HG03196 (cell line): ENCODE results near the gene ZNF177.
"Not testable (repeated sequence)": the region's sequence is repeated elsewhere in the genome, so short reads cannot be mapped to it uniquely, and the experiment has no call there.

Experiments
- ATAC-seq: cut with Tn5 transposase; IDR thresholded peaks from one replicate; pipeline ENCODE4 v1.9.1; 2021; ENCODE audit not compliant: unreplicated experiment

The ZNF177 gene

DNA sequence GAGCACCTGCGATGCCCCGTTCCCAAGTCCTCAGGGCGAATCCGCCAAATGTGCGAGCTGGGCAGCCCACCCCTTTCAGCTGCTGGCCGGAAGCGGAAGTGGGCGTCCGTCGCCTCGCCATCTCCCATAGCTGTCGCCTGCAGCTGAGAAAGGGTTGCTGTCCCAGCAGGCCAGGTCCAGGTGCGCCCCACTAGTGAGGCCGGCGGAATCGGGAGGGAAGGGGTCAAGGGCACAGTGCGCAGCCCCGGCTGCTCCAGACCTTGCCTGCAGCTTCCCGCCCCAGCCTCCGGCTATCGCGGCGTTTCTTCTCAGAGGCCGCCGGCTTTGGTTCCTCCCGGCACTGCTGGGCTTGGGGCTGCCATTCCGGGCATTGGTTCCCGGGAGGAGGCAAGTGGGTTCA, at the start of gene ZNF177:
Gene ZNF177, plus strand, starts transcription at position 109 of the 400 bp plus-strand sequence. CDS start 15,299 bp downstream, outside the sequence.
- ATAC-seq: no peak

DNA sequence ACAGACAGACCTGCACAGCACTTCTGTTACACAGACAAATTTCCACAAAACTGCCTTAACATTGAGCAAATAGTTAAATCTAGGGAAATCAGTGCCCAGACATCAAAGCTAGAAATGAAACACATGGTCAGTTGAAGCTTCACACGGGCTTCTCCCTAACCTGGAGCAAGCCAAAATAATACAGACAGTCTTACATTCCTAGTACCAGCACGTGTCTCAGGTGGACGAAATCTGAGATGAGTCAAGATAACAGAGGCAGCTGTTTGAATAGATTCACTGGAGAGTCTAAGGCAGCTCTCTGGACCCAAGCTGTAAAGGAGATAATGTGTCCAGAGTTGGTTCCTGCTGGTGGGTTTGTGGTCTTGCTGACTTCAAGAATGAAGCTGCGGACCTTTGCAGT, 49.1 kb upstream of the ZNF177 start:
- ATAC-seq: no peak

DNA sequence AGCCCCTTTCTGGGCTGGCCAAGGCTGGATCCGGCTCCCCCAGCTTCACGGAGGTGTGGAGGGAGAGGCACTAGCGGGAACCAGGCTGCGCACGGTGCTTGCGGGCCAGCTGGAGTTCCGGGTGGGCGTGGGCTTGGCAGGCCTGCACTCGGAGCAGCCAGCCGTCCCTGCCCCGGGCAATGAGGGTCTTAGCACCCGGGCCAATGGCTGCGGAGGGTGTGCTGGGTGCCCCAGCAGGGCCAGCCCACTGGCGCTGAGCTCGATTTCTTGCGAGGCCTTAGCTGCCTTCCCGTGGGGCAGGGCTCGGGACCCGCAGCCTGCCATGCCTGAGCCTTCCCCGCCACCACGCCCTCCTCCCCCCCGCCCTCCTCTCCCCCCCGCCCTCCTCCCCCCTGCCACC, 41.5 kb upstream of the ZNF177 start:
- no peak for ATAC-seq

DNA sequence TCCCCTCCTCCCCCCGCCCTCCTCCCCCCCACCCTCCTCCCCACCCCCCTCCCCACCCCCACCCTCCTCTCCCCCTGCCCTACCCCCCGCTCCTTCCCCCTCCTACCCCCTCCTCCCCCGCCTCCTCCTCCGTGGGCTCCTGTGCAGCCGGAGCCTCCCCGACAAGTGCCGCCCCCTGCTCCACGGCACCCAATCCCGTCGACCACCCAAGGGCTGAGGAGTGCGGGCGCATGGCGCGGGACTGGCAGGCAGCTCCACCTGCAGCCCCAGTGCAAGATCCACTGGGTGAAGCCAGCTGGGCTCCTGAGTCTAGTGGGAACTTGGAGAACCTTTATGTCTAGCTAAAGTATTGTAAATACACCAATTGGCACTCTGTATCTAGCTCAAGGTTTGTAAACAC, 41.1 kb upstream of the ZNF177 start:
- not testable (repeated sequence) for ATAC-seq

DNA sequence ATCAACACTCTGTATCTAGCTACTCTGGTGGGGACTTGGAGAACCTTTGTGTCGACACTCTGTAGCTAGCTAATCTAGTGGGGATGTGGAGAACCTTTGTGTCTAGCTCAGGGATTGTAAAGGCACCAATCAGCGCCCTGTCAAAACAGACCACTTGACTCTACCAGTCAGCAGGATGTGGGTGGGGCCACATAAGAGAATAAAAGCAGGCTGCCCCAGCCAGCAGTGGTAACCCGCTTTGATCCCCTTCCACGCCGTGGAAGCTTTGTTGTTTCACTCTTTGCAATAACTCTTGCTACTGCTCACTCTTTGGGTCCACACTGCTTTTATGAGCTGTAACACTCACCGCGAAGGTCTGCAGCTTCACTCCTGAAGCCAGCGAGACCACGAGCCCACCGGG, 40.6 kb upstream of the ZNF177 start:
- not testable (repeated sequence) for ATAC-seq

DNA sequence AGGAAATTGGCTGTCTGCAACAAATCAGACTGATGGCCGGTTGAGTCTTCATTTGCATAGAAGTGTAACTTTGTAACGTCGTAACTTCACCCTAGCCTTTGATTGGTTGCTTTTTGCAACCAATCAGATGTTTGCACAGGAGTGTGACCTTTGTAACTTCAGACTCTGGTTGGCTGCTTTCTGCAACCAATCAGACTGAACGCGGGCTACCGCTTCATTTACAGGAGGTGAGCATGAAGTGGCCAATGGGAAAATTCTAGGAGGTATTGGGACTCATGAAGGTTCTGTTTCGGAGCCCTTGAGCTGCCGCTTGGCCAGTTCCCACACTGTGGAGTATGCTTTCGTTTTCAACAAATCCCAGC, 39.3 kb upstream of the ZNF177 start:
- ATAC-seq: peak; percentile 17

DNA sequence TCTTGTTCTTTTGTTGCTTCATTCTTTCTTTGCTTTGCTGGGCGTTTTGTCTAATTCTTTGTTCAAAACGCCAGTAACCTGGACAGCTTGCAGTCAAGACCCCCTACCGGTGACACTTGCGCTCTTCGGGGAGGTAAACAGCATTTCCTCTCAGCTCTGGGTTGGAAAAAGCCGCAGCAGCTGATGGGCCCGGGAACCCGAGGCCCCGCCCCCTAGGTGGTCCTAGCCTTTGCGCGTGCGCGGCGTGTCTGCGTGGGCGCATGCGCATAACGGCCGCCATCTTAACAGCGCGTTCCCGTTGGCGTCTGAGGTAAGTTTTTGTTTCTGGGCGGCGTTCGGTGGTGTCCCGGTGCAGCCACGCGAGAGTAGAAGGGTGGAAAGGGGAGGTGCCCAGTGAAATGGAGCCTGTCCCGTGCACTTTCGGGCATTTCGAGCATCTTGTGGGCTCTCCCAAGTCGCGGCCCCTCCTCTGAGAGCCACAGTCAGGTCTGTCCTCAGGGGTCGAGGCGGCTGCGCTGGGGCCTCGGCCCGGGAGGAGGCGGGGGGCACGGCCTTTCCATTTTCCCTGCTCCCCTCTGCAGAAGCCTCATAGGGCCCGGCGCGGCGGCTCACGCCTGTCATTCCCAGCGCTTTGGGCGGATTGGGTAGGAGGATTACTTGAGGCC, 38.8 kb upstream of the ZNF177 start, which contains the start of gene ZNF559:
Gene ZNF559, plus strand, starts transcription at position 261 of the 665 bp plus-strand sequence. CDS start 14,371 bp downstream, outside the sequence.
- ATAC-seq: peak; percentile 96

DNA sequence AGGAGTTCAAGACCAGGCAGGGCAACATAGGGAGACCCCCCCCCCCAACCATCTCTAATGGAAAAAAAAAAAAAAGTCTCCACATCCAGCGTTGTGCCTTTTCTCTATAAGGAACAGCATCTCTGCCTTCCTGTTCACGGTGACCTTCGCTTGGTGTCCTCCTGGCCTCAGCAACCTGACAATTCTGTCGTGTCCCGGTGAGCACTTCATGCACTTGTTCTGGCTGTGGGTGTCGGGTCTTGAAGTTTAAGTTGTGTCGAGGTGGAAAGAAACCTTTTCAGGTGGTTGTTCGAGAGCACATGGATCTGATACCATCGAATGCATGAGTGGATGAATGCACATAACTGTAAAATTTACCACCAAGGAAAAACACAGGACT, 38.2 kb upstream of the ZNF177 start:
- no peak for ATAC-seq

DNA sequence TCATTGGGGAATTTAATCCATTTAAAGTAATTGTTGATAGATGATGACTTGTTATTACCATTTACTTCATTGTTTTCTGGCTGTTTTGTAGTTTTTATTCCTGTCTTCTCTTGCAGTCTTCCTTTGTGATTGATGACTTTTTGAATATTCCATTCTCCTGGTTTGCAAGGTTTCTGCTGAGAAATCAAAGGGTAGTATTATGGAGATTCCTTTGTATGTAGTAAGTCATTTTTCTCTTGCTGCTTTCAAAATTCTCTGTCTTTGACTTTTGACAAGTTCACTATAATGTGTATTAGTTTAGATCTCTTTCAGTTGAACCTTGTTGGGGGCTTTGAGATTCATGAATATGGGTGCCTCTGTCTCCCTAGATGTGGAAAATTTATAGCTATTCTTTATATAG, 32.8 kb upstream of the ZNF177 start:
- ATAC-seq: no peak

DNA sequence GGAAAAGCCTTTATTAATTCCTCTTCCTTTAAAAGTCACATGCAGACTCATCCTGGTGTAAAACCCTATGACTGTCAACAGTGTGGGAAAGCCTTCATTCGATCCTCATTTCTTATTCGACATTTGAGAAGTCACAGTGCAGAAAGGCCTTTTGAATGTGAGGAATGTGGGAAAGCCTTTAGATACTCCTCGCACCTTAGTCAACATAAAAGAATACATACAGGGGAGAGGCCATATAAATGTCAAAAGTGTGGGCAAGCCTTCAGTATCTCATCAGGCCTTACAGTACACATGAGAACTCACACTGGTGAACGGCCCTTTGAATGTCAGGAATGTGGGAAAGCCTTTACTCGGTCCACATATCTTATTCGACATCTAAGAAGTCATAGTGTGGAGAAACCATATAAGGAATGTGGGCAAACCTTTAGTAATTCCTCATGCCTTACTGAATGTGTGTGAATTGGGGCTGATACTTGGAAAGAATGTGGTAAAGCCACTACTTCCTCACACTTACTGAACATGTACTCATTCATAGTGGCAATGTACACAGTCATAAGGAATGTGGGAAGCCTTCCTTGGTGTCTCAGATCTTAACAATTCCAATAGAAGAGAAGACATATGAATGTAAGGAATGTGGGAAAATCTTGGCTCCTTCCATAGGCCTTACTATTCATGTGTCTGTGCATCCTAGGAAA, 20.1 kb upstream of the ZNF177 start:
- no peak for ATAC-seq

DNA sequence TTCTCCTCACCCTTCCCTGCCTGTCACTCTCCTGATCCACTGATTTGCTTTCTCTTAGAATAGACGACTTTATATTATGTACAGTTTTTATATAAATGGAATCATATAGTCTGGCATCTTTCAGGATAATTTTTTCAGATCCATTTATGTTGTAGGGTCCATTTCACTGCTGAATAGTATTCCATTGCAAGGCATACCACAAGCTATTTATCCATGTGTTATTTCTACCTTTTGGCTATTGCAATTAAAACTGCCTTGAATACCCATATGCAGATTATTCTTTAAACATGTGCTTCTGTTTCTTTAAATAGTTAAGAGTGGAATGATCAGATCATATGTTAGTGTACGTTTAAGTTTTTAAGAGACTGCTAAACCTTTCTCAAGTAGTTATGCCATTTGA, 17.8 kb upstream of the ZNF177 start:
- ATAC-seq: no peak

DNA sequence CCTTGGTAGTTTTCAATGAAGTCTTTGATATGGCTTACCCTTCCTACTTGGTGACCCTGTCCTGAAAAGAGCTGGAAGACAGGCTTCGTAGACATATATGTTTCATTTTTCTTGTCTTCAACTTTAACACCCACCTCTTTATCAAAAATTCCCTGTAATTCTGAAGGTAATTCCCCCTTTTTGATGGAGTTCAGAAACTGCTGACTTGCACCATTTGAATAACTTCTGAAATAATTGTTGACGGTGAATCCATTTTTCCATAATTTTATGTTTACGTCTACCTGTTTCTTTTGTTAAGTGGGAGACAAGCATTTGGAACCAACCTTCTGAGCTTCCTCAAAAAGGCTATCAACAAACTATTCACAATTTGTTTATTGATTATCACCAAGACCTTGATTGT, 14.6 kb upstream of the ZNF177 start:
- no peak for ATAC-seq

DNA sequence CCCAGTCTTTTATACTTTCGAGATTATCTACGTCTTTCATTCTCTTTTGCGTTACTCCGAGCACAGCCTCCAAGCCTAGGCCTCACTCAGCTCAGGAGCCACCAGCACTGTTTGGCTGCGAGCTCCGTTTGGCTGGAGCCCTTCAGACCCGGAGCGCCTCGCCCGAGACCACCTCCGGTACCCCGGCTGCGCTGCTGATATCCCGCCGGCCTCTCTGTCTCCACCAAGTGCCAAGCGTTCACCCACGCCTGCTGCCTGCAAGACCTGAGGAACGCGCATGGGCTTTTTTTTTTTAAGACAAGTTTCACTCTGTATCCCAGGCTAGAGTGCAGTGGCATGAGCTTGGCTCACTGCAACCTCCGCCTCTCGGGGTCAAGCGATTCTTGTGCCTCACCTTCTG, 14.1 kb upstream of the ZNF177 start:
- ATAC-seq: no peak

DNA sequence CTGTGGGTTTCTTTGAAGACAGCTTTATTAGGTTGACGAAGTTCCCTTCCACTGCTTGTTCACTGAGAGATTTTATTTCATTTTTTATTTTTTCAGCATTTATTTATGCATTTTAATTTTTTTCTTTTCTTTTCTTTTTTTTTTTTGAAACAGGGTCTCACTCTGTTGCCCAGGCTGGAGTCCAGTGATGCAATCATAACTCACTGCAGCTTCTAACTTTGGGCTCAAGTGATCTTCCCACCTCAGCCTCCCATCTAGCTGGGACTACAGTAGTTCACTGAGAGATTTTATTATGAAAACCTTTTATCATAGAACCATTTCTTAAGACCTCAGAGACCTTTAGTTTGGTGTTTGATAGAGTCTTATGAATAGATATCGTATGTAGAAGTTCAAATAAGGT, 10.3 kb upstream of the ZNF177 start:
- no peak for ATAC-seq

DNA sequence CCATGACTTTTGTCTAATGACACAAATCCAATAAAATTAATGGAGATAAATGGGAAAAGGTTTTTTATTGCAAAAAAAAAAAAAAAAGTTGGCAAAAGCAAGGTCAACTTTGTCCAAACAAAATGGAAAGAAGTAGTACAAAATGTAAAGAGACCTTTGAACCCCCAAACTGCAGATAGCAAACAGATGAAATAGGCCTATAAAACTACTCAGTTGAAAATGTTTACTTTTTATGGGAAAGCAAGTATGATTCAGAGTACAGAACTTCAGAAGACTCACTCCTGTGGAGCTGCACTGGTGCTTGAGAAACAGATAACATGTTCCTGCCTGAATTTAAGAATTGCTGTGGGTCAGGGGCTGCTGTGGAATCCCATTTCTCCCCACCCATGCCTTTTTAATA, 9.8 kb upstream of the ZNF177 start:
- ATAC-seq: no peak

DNA sequence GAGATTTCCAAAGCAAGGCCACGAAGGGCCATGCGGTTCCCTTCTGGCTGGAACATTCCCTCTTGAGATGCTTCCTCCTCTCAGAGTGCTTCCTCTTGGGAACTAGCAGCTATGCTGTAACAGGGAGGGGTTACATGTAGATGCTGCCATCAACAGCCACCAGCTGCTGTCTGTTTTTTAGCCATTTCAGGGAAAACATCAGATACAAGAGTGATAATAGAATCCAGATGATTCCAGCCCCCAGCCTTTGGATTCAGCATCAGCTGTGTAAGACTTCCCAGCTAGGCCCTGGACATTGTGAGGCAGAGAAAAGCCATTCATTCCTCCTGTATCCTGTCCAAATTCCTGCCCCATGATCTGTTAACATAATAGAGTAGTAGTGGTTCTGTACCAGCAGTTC, 8.2 kb upstream of the ZNF177 start:
- ATAC-seq: no peak

DNA sequence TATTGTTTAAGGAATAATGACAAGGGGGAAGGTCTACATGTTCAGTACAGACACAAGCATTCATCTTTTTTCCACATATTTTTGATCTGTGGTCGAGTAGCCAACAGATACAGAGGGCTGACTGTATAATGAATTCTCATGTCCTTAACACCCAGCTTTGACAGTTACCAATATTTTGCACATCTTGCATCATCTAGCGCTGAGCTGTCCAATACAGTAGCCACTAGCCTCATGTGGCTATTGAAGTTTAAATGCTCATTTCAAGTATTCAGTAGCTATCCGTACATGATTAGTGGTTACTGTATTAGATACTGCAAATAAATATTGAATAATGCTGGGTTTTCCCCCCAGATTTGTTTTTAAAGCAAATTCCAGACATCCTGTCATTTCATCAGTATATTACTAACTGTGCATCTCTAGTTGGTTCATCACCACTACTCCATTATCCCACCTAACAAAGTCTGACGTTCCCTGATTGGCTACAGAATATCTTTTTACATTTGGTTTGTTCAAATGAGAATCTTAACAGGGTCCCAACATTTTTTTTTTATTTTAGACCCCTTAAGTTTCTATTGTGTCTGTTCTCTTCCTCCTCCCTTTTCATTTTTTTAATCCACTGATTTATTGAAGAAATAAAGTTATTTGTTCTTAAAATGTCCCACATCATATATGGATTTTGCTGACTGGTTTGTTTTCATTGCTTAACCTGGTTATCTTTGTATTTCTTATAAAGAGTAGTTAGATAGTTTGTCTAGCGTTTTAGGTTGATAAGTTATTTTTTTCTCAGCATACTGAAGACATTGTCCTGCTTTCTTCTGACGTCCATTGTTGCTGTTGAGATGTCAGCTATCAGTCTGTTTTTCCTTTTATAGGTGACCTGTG, 8.2 kb downstream of the ZNF177 start:
- no peak for ATAC-seq

DNA sequence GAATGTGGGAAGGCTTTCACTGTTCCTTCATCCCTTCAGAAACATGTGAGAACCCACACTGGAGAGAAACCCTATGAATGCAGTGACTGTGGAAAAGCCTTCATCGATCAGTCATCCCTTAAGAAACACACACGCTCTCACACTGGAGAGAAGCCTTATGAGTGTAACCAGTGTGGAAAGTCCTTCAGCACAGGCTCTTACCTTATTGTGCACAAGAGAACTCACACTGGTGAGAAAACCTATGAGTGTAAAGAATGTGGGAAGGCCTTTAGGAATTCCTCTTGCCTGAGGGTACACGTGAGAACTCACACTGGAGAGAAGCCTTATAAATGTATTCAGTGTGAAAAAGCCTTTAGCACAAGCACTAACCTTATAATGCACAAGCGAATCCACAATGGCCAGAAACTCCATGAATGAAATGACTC, 18.6 kb downstream of the ZNF177 start:
- no peak for ATAC-seq

DNA sequence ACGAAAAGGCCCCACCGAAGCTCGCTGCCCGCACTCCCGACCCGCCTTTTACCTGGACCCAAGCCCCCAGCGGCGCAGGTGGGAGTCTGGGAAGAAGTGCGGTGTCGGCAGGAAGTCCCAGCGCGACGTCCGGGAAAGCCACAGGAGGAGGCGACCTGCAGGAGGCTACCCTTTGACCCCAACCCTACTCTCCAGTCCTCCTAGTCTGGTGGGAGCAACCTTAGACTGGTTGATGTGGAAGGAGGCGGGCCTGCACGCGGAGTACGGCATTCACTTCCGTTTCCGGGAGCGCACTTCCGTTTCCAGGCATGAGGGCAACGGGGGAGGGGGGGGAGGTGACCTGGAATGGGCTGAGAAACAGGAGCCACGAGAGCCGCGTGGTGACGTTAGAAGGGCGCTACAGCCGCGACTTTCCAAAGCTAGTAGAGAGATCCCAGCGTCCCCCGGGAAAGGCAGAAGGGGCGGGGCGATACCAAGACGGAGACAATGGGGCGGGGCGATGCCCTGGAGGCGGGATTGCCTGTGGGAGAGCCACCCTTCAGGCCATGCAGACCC, 44.1 kb downstream of the ZNF177 start:
- ATAC-seq: no peak

DNA sequence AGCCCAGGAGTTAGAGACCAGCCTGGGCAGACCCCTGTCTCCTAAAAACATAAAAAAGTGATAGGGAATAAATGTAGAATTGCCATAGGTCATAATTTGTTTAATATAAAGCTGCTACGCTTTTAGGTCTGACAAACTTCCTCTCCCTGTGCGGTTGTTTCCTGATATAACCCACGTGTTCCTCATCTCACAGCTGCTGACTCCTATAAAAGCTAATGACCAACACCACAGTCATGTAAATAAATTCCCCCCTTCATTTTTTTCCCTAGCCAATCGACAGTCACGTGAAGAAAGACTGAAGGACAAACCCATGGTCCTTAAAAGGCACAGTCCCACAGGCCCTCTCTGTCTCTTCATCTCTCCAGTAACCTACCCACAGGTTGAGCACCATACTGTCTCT, 45.0 kb downstream of the ZNF177 start:
- no peak for ATAC-seq

DNA sequence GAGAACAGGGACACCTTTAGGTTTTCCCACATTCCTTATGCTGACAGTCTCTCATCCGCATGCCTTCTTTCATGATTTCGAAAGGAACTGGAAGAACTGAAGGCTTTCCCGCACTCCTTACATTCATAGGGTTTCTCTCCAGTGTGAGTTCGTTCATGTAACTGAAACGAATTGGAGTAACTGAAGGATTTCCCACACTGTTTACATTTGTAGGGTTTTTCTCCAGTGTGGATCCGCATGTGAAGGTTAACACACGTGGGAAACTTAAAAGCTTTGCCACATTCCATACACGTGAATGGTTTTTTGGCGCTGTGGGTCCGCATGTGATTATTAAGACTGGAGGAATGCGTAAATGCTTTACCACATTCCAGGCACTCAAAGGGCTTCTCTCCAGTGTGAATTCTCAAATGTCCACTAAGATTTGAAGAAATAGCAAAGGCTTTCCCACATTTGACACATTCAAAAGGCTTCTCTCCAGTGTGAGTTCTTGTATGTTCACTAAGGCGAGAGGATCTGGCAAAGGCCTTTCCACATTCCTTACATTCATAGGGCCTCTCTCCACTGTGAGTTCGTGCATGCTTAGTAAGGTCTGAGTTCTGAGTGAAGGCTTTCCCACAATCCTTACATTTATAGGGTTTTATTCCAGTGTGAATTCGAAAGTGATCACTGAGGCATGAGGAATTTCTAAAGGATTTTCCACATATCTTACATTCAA, 50.6 kb downstream of the ZNF177 start:
- no peak for ATAC-seq
